Measurements from ENCODE around the gene LPIN1. TPM values are rescaled to one million over a fixed set of nuclear protein-coding genes. Genes with fewer than 3 reads are reported as not detected.
"Not testable (repeated sequence)": the region's sequence is repeated elsewhere in the genome, so short reads cannot be mapped to it uniquely, and the experiment has no call there.

Gene LPIN1
- total RNA-seq, 1 donor from 2014 or later = 12.1 TPM

DNA sequence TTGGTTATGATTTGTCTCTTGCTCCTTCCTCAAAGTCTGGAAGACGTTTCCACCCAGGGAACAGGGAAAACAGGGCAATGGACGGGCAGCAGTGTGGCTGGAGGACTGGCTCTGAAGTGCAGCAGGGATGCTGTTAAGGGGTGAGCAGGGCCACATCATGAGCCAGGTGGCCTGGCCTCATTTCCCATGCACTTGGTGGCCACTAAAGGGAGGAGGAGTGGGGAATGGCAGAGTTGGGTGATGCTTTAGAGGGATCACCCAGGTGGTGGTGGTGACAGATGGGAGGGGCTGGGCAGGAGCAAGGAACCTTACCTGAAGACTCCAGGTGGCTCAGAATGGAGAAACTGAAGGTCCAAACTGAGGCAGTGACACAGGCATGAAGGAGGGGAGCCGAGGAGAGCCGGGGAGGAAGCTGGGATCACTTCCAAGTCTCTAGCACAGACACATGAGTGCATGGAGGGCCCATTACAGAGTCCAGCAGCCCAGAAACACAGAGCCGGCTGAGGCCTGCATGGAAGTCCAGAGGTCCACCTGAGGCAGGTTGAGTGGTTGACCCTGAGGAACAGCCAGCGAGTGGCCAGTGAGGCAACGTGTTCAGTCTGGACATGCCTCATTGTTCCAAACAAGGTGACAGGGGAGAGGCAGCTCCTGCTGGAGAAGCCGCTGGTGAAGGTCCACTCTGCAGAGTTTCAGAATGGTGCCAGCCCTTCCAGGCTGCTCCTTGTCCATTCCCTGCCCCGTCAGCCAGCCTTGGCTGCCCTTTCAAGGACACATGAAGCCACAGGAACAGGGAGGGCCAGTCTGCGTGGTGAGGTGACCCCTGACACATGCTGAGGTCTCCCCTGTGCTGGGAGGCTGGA is 91.7 kb downstream of the LPIN1 start:
- TF ChIP-seq CTCF (IDR thresholded peaks at IDR 0.05; ENCODE audit: insufficient read depth, low read length, severe bottlenecking) = no peak
- FAIRE-seq = no peak

GRCh38 chr2:11839916-11840315 is 93.5 kb downstream of the LPIN1 start:
- no peak for TF ChIP-seq CTCF (IDR thresholded peaks at IDR 0.05; ENCODE audit: insufficient read depth, low read length, severe bottlenecking)
- DNase-seq (ENCODE audit: low read depth) (no peak), FAIRE-seq (no peak)
- Histone ChIP-seq H3K27me3 (ENCODE audit: control insufficient read depth, insufficient read depth, low read length) (no peaks in the 10 kb centered on the region), H3K36me3 (ENCODE audit: control insufficient read depth, insufficient read depth, low read length) (no peaks in the 10 kb centered on the region), H3K4me3 (ENCODE audit: low read depth, low read length) (no peak overlapping the region)

More for the DNA sequence above, 91.7 kb downstream of the LPIN1 start:
- Histone ChIP-seq H3K36me3 (ENCODE audit: control insufficient read depth, insufficient read depth, low read length) (no peaks in the 10 kb centered on the region), H3K27me3 (ENCODE audit: control insufficient read depth, insufficient read depth, low read length) (no peaks in the 10 kb centered on the region), H3K4me3 (ENCODE audit: low read depth, low read length) (no peak overlapping the region)
- DNase-seq (ENCODE audit: low read depth) = no peak

DNA sequence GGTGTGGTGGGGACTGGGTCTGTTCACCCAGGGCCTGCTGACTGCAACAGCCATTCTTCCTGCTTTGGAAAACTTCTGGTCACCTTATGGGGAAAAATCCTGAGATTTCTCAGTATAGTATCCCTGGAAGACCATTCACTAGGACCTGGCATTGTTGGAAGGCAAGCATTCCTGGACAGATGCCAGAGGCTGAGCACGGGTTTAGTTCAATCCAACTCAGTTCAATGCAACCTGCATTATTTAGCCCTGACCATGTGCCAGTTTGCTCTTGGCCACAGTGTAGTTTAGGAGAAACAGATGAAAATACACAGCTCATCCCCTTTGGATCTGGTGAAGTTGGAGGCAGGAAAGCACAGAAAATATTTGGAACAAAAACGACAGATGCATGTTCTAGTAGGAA is 95.9 kb downstream of the LPIN1 start:
- no peaks in the 10 kb centered on the region for H3K36me3 ChIP-seq (ENCODE audit: control insufficient read depth, insufficient read depth, low read length)
- H3K27me3 ChIP-seq (ENCODE audit: control insufficient read depth, insufficient read depth, low read length) = no peaks in the 10 kb centered on the region
- DNase-seq (ENCODE audit: low read depth) = no peak
- no peak for TF ChIP-seq CTCF (IDR thresholded peaks at IDR 0.05; ENCODE audit: insufficient read depth, low read length, severe bottlenecking)
- FAIRE-seq = no peak
- no peak overlapping the region for H3K4me3 ChIP-seq (ENCODE audit: low read depth, low read length)

GRCh38 chr2:11844798-11845197 is 98.4 kb downstream of the LPIN1 start:
- not testable (repeated sequence) for H3K27me3 ChIP-seq (ENCODE audit: control insufficient read depth, insufficient read depth, low read length); H3K4me3 ChIP-seq (ENCODE audit: low read depth, low read length); FAIRE-seq; H3K36me3 ChIP-seq (ENCODE audit: control insufficient read depth, insufficient read depth, low read length); DNase-seq (ENCODE audit: low read depth)

DNA sequence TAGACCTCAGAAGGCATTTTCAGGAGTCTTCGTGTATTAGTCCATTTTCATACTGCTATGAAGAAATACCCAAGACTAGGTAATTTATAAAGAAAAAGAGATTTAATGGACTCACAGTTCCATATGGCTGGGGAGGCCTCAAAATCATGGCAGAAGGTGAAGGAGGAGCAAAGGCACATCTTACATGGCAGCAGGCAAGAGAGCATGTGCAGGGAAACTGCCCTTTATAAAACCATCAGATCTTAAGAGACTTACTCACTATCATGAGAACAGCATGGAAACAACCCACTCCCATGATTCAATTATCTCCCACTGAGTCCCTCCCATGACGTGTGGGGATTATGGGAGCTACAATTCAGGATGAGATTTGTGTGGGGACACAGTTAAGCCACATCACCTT is 101.5 kb downstream of the LPIN1 start:
- not testable (repeated sequence) for DNase-seq (ENCODE audit: low read depth)

GRCh38 chr2:11850082-11850481 is 103.7 kb downstream of the LPIN1 start:
- no peak for DNase-seq (ENCODE audit: low read depth)
- no peaks in the 10 kb centered on the region for H3K27me3 ChIP-seq (ENCODE audit: control insufficient read depth, insufficient read depth, low read length)
- TF ChIP-seq CTCF (IDR thresholded peaks at IDR 0.05; ENCODE audit: insufficient read depth, low read length, severe bottlenecking) = no peak
- H3K36me3 ChIP-seq (ENCODE audit: control insufficient read depth, insufficient read depth, low read length) = no peaks in the 10 kb centered on the region
- FAIRE-seq = no peak
- no peak overlapping the region for H3K4me3 ChIP-seq (ENCODE audit: low read depth, low read length)

More for the DNA sequence above, 101.5 kb downstream of the LPIN1 start:
- not testable (repeated sequence) for H3K27me3 ChIP-seq (ENCODE audit: control insufficient read depth, insufficient read depth, low read length); H3K4me3 ChIP-seq (ENCODE audit: low read depth, low read length); H3K36me3 ChIP-seq (ENCODE audit: control insufficient read depth, insufficient read depth, low read length); FAIRE-seq

All from bronchial epithelial cell (primary cell).